Stimulated activated CD4-positive, alpha-beta T cell treated with anti-CD3 and anti-CD28 coated beads, Interleukin-15, amount 100 ng/mL, for 24 hours (primary cell): ENCODE measurements around the gene SASS6.

Experiments used
- DNase-seq: peaks from one replicate; pipeline ENCODE4 v3.0.0-alpha.2; 2020

Gene SASS6

DNA sequence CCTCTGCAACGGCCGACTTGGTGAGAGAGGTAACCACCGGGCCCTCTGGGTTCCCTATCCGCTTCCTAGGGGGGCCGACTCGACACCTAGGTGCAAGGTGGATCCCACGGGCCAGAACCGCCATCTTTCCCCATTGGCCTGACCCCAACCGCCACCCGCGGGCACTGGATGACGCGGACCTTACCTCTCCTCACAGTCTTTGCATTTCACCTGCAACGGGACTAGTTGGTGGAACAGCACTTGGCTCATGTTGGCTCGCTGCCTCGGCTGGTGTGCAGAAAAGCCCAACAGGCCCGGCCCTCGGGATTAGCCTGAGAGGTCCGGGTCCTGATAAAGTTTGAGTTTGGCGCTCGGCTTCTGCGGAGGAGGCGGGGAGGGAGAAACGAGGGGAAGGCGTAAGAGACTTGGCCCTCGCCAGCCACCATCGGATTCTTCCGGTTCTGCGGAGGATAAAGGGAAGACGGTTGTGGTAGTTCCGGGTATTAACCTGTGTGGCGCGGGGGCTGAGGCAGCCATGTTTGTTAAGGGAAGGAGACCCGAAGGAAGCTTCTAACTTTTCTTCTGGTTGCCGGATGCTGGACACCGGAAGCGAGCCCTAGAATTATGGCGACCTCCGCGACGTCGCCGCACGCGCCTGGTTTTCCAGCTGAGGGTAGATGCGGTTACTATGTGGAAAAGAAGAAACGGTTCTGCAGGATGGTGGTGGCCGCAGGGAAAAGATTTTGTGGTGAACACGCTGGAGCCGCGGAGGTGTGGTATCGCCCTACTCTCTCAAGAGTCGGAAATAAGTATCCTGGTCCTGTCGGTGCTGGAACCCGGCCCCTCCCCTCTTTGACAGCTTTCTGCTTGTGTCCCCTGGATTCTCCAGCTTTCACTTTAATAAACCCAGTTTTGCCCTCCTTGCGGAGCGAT is at the start of gene SASS6, which contains the start of gene TRMT13:
TSS of gene SASS6 (minus strand) at position 365 of the 912 bp plus-strand sequence. CDS start at position 249, 116 bp downstream.
TSS of gene TRMT13 (plus strand) at position 598 of the 912 bp plus-strand sequence. CDS start at position 604, 6 bp downstream.
- DNase-seq, result peak; percentile 96

- DNase-seq, result no peak
Observed at GRCh38 chr1:100178091-100178490, 45.4 kb upstream of the SASS6 start, which contains the start of gene LRRC39. Gene LRRC39, minus strand, starts transcription at chr1:100178256. Its CDS starts 9,740 bp downstream, at chr1:100168516.

DNA sequence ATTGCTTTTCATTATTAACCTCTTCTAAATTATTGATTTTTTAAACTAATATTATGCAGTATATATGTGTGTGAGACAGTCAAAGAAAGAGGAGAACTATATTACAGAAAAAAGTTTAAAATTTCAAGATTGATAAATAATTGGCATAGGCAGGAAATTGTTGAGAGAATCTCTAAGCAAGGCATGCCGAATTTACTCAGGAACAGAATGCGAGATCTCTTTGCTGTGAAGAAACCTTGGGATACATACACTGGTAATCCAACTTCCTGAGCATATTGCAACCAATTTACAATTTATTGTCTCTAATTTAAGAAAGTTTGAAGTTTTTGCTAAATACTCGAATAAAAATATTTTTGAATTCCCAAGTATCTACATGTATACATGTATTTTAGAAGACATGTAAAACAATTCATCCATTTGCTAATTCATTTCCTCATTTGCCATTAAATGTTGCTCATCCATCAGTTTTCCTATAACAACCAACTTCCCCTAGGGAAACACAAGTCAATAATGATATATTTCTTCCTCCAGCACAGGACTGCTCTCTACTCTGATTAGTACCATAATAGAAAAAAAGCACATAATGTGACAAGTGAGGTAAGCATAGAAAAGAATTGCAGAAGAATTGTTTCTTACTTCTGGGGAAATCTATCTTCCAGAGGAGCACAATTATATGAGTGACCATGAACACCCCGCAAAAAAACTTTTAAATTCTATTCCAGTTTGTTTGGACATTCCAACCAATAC is 44.7 kb upstream of the SASS6 start:
- DNase-seq, result no peak

- no peak for DNase-seq
Observed at GRCh38 chr1:100168051-100168450, 35.3 kb upstream of the SASS6 start.

DNA sequence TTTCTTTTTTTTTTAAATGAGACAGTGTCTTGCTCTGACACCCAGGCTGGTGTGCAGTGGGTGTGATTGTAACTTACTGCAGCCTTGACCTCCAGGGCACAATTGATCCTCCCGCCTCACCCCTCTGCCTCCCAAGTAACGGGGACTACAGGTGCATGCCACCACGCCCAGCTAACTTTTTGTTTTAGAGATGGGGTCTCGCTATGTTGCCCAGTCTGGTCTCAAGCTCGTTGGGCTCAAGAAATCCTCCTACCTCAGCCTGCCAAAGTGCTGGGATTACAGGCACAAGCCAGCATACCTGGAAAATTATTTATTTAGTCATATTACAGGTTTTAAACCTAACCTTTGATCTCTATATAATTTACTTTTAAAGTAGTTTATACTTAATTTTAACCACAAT is 32.0 kb upstream of the SASS6 start:
- DNase-seq, result no peak

DNA sequence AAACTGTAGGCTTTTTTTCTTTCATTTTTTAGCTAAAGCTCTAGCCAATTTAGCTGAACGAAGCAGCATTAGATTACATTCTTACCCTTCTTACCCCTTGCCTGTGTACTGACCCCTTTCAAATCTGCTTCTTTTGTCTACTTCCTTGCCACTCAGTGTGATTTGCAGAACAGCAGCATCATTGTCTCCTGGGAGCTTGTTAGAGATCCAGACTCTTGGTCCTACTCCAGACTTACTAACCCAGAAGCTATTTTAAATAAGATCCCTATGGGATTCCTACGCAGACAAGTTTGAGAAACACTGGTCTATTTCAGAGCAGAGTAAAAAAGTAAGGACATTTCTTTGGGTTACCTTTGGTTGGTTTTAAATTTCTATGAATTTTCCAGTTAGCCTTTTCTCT is 31.5 kb upstream of the SASS6 start:
- DNase-seq, result no peak

- DNase-seq, result no peak
Observed at GRCh38 chr1:100162881-100163280, 30.2 kb upstream of the SASS6 start.

GRCh38 chr1:100152271-100152670 is 19.5 kb upstream of the SASS6 start:
- DNase-seq, result no peak

DNA sequence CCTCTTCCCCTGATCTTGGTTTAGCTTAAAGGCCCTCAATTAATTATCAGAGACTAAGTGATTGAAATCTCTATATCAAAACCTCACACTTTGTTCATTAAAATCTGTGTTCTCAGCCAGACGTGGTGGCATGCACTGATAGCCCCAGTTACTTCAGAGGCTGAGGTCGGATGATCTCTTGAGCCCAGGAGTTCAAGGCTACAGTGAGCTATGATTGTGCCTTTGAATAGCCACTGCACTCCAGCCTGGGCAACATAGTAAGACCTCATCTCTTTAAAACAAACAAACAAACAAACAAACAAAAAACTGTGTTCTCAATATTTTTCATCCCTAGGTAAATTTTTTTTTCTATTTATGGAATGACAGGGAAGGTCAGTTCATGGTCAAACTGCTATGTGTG is 18.9 kb upstream of the SASS6 start:
- DNase-seq, result no peak

GRCh38 chr1:100147875-100148274 is 15.1 kb upstream of the SASS6 start:
- DNase-seq, result no peak

DNA sequence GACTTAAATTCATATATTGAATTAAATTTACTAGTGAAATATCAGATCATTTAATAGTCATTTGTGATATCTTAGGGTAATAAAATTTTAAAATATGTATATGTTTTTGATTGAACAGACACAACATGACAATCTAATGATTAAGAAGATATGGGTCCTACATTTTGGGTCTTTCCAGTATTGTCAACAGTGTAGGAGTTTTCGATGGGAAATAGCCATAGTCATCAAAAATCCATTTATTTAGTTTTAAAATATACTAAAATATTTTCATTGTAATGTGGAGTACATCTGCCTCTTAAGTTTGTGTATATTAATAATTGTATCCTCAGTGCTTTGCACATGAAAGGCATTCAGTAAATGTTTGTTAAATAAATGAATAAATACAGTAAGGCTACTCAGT is 14.2 kb upstream of the SASS6 start:
- DNase-seq, result no peak

GRCh38 chr1:100145116-100145515 is 12.4 kb upstream of the SASS6 start:
- DNase-seq, result no peak

- DNase-seq, result no peak
Observed at GRCh38 chr1:100142343-100142742, 9.6 kb upstream of the SASS6 start.

GRCh38 chr1:100141192-100141591 is 8.5 kb upstream of the SASS6 start:
- DNase-seq, result no peak

DNA sequence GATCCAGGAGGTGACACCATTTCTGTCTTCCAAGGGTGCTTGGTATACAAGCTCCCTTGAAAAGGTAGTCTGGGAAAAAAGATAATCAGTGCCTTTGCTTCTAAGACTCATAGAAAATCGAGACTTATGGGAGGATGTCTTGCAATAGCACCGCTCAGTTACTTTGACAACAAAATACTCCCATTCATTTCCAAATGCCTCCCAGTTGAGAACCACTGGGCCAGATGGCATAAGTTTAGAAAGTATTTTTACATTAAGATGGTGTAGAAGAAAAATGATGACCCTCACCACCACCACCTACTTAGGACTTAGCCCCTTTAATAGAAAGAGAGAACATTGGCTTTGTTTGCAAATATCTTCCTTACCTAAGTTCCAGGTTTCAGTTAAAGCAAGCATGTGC is 4.9 kb upstream of the SASS6 start:
- DNase-seq, result no peak

GRCh38 chr1:100134872-100135271 is 2.1 kb upstream of the SASS6 start:
- no peak for DNase-seq

GRCh38 chr1:100131623-100132022 is 1.1 kb downstream of the SASS6 start:
- no peak for DNase-seq

DNA sequence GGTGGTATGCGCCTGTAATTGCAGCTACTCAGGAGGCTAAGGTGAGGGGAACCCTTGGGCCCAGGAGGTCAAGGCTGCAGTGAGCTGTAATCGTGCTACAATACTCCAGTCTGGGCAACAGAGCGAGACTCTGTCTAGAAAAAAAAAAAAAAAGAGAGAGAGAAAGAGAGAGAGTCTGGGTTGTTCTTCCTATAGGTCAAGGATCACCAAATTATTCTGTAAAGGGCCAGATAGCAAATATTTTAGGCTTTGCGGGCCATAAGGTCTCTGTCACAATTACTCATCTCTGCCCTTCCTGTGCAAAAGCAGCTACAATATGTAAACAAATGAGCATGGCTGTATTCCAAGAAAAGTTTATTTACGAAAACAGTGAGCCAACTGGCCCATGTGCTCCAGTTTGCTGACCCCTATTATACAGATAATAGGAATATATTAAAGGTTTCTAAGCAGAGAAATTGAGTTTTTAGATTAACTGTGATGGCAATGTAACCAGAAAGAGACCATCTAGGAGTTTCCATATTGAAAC is 2.1 kb downstream of the SASS6 start:
- no peak for DNase-seq

DNA sequence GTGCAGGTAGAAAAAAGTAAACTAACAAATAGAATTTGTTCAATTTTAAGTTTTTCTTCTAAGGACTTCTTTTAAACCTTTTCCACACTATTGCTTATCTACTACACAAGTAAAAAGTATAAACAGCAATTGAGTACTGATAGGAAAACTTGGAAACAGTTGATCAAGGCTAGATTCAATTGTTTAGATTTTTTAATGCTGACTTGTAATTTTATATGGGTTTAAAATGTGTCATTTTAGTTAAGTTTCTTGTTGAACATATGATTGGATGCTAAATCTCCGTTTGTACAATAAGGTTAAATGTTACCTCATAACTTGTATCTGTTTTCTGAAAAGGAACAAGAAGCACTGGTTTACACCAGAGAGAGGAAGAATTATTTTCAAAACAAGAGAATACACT is 5.5 kb downstream of the SASS6 start:
- DNase-seq, result no peak

DNA sequence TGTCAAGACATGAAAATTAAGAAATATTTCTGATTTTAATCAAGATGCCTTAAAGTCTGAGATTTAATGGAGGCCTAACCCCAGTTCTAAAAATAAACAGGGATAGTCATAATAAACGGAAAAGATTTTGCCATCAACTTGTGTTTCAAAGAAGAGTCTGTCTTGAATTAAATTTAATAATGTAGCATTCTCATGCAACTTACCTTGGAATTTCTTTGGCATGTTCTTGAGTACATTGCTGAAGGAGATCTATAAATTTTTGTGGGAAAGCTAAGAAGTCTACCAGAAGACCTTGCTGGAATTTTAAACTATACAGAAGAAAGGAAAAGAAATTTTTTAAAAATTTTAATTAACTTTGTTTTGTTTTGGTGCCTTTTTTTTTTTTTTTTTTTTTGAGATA is 10.6 kb downstream of the SASS6 start:
- no peak for DNase-seq

DNA sequence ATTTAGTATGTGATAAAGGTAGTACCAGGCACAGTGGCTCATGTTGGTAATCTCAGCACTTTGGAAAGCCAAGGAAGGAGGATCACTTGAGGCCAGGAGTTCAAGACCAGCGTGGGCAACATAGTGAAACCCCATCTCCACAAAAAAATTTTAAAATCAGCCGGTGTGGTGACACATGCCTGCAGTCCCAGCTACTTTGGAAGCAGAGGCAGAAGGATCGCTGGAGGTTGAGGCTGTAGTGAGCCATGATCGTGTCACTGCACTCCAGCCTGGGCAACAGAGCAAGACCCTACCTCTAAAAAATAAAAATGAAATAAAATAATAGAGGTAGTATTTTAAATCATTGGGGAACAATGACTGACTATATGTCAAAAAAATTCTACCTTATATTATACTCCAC is 17.2 kb downstream of the SASS6 start:
- no peak for DNase-seq

- no peak for DNase-seq
Observed at GRCh38 chr1:100109554-100110066, 23.1 kb downstream of the SASS6 start.

GRCh38 chr1:100107696-100108095 is 25.0 kb downstream of the SASS6 start:
- DNase-seq, result no peak
